Right kidney (tissue), 1 donor: ENCODE data around the gene TMEM82.

ENCODE experiments used
- DNase-seq: peaks from one replicate; pipeline ENCODE4 v3.0.0-alpha.2; 2016

TMEM82 gene

GRCh38 chr1:15786581-15786980 is 44.3 kb downstream of the TMEM82 start:
- no peak for DNase-seq

- DNase-seq = no peak
Measured at GRCh38 chr1:15788624-15789301, 46.5 kb downstream of the TMEM82 start.

GRCh38 chr1:15796086-15796462 is 53.8 kb downstream of the TMEM82 start:
- DNase-seq = no peak
